SK-N-SH (cell line): ENCODE results near the gene TECPR2.

Experiments
- POLR2AphosphoS5 ChIP-seq: IDR thresholded peaks from 2 replicates; pipeline ENCODE4 v1.6.1; 2012; ENCODE audit warnings: low read depth, low read length
- RAD21 ChIP-seq: IDR thresholded peaks from 2 replicates; pipeline ENCODE4 v1.6.1; 2012; ENCODE audit warnings: mild to moderate bottlenecking, low read length
- SIN3A ChIP-seq: IDR thresholded peaks from 2 replicates; pipeline ENCODE4 v1.6.1; 2012; ENCODE audit warnings: low read depth, mild to moderate bottlenecking, low read length, moderate library complexity, borderline replicate concordance
- TF ChIP-seq, protein P1 (sequence below): IDR thresholded peaks from 2 replicates; pipeline ENCODE4 v1.6.1; 2012; ENCODE audit warnings: mild to moderate bottlenecking, low read depth, low read length, moderate library complexity
- TF ChIP-seq, protein P2 (sequence below): fragments of 200-600 bp; sonication (generic); IDR thresholded peaks from 2 replicates; pipeline ENCODE4 v1.6.1; 2017; ENCODE audit warnings: antibody characterized with exemption, mild to moderate bottlenecking, moderate library complexity

DNA sequence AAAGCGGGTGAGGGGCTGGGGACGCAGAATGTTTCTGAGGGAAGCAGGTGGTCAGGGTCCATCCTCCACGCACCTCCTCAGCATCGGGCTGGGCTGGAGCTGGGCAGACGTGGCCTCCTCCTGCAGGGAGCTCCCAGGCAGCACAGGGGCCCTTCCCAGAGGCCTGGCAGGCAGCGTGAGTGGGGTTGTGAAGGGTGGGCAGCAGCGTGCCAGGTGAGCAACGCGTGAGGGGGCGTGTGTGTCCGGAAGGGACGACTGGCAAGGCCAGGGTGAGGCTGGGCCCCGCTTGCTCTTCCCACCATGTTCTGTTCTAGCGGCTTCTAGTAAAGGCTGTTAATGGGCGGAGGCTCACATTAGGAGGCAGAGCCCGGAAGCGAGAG lies 129.8 kb downstream of the TECPR2 start:
- TF ChIP-seq, protein P1, sequence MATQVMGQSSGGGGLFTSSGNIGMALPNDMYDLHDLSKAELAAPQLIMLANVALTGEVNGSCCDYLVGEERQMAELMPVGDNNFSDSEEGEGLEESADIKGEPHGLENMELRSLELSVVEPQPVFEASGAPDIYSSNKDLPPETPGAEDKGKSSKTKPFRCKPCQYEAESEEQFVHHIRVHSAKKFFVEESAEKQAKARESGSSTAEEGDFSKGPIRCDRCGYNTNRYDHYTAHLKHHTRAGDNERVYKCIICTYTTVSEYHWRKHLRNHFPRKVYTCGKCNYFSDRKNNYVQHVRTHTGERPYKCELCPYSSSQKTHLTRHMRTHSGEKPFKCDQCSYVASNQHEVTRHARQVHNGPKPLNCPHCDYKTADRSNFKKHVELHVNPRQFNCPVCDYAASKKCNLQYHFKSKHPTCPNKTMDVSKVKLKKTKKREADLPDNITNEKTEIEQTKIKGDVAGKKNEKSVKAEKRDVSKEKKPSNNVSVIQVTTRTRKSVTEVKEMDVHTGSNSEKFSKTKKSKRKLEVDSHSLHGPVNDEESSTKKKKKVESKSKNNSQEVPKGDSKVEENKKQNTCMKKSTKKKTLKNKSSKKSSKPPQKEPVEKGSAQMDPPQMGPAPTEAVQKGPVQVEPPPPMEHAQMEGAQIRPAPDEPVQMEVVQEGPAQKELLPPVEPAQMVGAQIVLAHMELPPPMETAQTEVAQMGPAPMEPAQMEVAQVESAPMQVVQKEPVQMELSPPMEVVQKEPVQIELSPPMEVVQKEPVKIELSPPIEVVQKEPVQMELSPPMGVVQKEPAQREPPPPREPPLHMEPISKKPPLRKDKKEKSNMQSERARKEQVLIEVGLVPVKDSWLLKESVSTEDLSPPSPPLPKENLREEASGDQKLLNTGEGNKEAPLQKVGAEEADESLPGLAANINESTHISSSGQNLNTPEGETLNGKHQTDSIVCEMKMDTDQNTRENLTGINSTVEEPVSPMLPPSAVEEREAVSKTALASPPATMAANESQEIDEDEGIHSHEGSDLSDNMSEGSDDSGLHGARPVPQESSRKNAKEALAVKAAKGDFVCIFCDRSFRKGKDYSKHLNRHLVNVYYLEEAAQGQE = no peak
- no peak for TF ChIP-seq RAD21
- TF ChIP-seq POLR2AphosphoS5 = no peak
- TF ChIP-seq, protein P2, sequence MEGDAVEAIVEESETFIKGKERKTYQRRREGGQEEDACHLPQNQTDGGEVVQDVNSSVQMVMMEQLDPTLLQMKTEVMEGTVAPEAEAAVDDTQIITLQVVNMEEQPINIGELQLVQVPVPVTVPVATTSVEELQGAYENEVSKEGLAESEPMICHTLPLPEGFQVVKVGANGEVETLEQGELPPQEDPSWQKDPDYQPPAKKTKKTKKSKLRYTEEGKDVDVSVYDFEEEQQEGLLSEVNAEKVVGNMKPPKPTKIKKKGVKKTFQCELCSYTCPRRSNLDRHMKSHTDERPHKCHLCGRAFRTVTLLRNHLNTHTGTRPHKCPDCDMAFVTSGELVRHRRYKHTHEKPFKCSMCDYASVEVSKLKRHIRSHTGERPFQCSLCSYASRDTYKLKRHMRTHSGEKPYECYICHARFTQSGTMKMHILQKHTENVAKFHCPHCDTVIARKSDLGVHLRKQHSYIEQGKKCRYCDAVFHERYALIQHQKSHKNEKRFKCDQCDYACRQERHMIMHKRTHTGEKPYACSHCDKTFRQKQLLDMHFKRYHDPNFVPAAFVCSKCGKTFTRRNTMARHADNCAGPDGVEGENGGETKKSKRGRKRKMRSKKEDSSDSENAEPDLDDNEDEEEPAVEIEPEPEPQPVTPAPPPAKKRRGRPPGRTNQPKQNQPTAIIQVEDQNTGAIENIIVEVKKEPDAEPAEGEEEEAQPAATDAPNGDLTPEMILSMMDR = no peak
- no peak for TF ChIP-seq SIN3A
